GM21723 (cell line): ENCODE measurements around the gene RNU6-9.

Experiments
- ATAC-seq: cut with Tn5 transposase; IDR thresholded peaks from one replicate; pipeline ENCODE4 v1.9.1; 2021; ENCODE audit warnings: mild to moderate bottlenecking, moderate library complexity; ENCODE audit not compliant: unreplicated experiment

Gene RNU6-9

GRCh38 chr19:896434-896833, 3.1 kb downstream of the RNU6-9 start:
- ATAC-seq = no peak

GRCh38 chr19:896999-897398, 3.7 kb downstream of the RNU6-9 start:
- no peak for ATAC-seq

GRCh38 chr19:897442-898039, 4.3 kb downstream of the RNU6-9 start:
- ATAC-seq = no peak

GRCh38 chr19:898663-899062, 5.4 kb downstream of the RNU6-9 start:
- ATAC-seq = no peak

GRCh38 chr19:899336-900042, 6.2 kb downstream of the RNU6-9 start:
- ATAC-seq = no peak

GRCh38 chr19:900043-900301, 6.7 kb downstream of the RNU6-9 start:
- no peak for ATAC-seq

- no peak for ATAC-seq
Measured at GRCh38 chr19:900302-901111, 7.2 kb downstream of the RNU6-9 start.

GRCh38 chr19:901216-902092, 8.2 kb downstream of the RNU6-9 start:
- no peak for ATAC-seq

- ATAC-seq = no peak
Measured at GRCh38 chr19:902093-902370, 8.7 kb downstream of the RNU6-9 start.

GRCh38 chr19:902446-903226, 9.4 kb downstream of the RNU6-9 start:
- ATAC-seq = no peak

GRCh38 chr19:903266-903797, 10.0 kb downstream of the RNU6-9 start:
- ATAC-seq = no peak

- ATAC-seq = no peak
Measured at GRCh38 chr19:904545-904944, 11.3 kb downstream of the RNU6-9 start.

- ATAC-seq = no peak
Measured at GRCh38 chr19:906480-906879, 13.2 kb downstream of the RNU6-9 start.

- no peak for ATAC-seq
Measured at GRCh38 chr19:907183-907853, 14.0 kb downstream of the RNU6-9 start.

GRCh38 chr19:911197-912033, 18.1 kb downstream of the RNU6-9 start:
- no peak for ATAC-seq

- no peak for ATAC-seq
Measured at GRCh38 chr19:912181-913079, 19.1 kb downstream of the RNU6-9 start.

- peak; percentile 51 for ATAC-seq
Measured at GRCh38 chr19:913080-913748, 19.9 kb downstream of the RNU6-9 start, which contains the start of gene R3HDM4. Gene R3HDM4, minus strand, starts transcription at chr19:913219. Its CDS starts 62 bp downstream, at chr19:913157.
